K562 (cell line): ENCODE results near the gene PLEKHH3. TPM values are rescaled to one million over a fixed set of nuclear protein-coding genes. Genes with fewer than 3 reads are reported as not detected.

Experiments
- CBFA2T2 ChIP-seq: fragments of 450-650 bp; conservative IDR thresholded peaks from 2 replicates; pipeline ENCODE4 v1.6.1; 2017; ENCODE audit warnings: mild to moderate bottlenecking
- KAT2B ChIP-seq: IDR thresholded peaks from one replicate; pipeline ENCODE4 v1.6.1; 2012; ENCODE audit warnings: low read depth, mild to moderate bottlenecking, control low read depth, inconsistent platforms, low read length, moderate library complexity
- MEF2D ChIP-seq: conservative IDR thresholded peaks from 2 replicates; pipeline ENCODE4 v1.6.1; 2016; ENCODE audit warnings: low read depth, missing genetic modification characterization, missing compliant biosample characterization
- PCBP1 ChIP-seq: fragments of 200-400 bp; formaldehyde crosslinking; IDR thresholded peaks from 2 replicates; pipeline ENCODE4 v1.6.1; 2018; ENCODE audit warnings: mild to moderate bottlenecking, low read depth, low read length; ENCODE audit not compliant: poor library complexity, severe bottlenecking
- RFX5 ChIP-seq: IDR thresholded peaks from 2 replicates; pipeline ENCODE4 v1.6.1; 2011; ENCODE audit warnings: low read depth, mild to moderate bottlenecking, improper control_type of control experiment, low read length
- SIN3A ChIP-seq, 2 experiments: fragments of 150-350 bp in 1 of 2; IDR thresholded peaks; 2 replicates each; pipeline ENCODE4 v1.6.1; 2011 to 2016; ENCODE audit warnings: borderline replicate concordance in 2 of 2, low read depth in 2 of 2, low read length in 2 of 2, mild to moderate bottlenecking in 2 of 2, moderate library complexity in 2 of 2; ENCODE audit not compliant: control insufficient read depth in 1 of 2
- THRAP3 ChIP-seq: fragments of 450-650 bp; IDR thresholded peaks from 2 replicates; pipeline ENCODE4 v1.6.1; 2016; ENCODE audit warnings: mild to moderate bottlenecking, inconsistent platforms, borderline replicate concordance
- ZNF124 ChIP-seq: sonication (generic); formaldehyde crosslinking; IDR thresholded peaks from 2 replicates; pipeline ENCODE4 v1.8.1; 2022; ENCODE audit warnings: missing genetic modification reagents
- polyA plus RNA-seq, 8 experiments: library from polyadenylated mRNA; depleted of rRNA in 4 of 8; stranded (reverse) in 5 of 8; unstranded in 3 of 8; fragments of >200 nt; fragmentation: Nextera tagmentation in 2 of 8; fragmentation: Illumina TruSeq in 1 of 8; extraction: Ambion mirVana in 2 of 8; extraction: Trizol in 1 of 8; gene quantifications; 2 replicates each; pipeline versions ENCODE4 v1.2.1 to v1.2.3, GENCODE V29; 2011 to 2014; ENCODE audit warnings: inconsistent platforms in 1 of 8, missing spikeins in 1 of 8
- total RNA-seq, 7 experiments: library from RNA; depleted of rRNA in 6 of 7; stranded (reverse); fragments of >200 nt in 6 of 7; fragmentation: Illumina TruSeq in 2 of 7; extraction: Trizol in 2 of 7; gene quantifications; 2 replicates each; pipeline versions ENCODE4 v1.2.1 to v1.2.3, GENCODE V29; 2011 to 2021; ENCODE audit warnings: low replicate concordance in 1 of 7
- TF ChIP-seq, protein P1 (sequence below): fragments of 150-350 bp; IDR thresholded peaks from 2 replicates; pipeline ENCODE4 v1.6.1; 2014; ENCODE audit warnings: low read depth, mild to moderate bottlenecking, low read length, borderline replicate concordance
- TF ChIP-seq, protein P2 (sequence below): sonication (generic); formaldehyde crosslinking; IDR thresholded peaks from 2 replicates; pipeline ENCODE4 v1.8.0; 2022; ENCODE audit warnings: missing genetic modification reagents, mild to moderate bottlenecking, borderline replicate concordance
- TF ChIP-seq, protein P3 (sequence below): fragments of 450-650 bp; IDR thresholded peaks from 2 replicates; pipeline ENCODE4 v1.6.1; 2018; ENCODE audit not compliant: partially characterized antibody
- TF ChIP-seq, protein P4 (sequence below): fragments of 250-450 bp; sonication (Bioruptor Pico); IDR thresholded peaks from 2 replicates; pipeline ENCODE4 v1.4.0; 2020; ENCODE audit warnings: mild to moderate bottlenecking, moderate library complexity
- TF ChIP-seq, protein P5 (sequence below): fragments of 450-650 bp; IDR thresholded peaks from 2 replicates; pipeline ENCODE4 v1.6.1; 2017; ENCODE audit warnings: antibody characterized with exemption, mild to moderate bottlenecking

The PLEKHH3 gene
- total and polyA plus RNA-seq, 9 of the 15 experiments (the other 6 are each of a cell fraction or from before 2014, with no cell fraction given): 0.58 to 34.5 (median 5.0) TPM

- TF ChIP-seq, protein P1, sequence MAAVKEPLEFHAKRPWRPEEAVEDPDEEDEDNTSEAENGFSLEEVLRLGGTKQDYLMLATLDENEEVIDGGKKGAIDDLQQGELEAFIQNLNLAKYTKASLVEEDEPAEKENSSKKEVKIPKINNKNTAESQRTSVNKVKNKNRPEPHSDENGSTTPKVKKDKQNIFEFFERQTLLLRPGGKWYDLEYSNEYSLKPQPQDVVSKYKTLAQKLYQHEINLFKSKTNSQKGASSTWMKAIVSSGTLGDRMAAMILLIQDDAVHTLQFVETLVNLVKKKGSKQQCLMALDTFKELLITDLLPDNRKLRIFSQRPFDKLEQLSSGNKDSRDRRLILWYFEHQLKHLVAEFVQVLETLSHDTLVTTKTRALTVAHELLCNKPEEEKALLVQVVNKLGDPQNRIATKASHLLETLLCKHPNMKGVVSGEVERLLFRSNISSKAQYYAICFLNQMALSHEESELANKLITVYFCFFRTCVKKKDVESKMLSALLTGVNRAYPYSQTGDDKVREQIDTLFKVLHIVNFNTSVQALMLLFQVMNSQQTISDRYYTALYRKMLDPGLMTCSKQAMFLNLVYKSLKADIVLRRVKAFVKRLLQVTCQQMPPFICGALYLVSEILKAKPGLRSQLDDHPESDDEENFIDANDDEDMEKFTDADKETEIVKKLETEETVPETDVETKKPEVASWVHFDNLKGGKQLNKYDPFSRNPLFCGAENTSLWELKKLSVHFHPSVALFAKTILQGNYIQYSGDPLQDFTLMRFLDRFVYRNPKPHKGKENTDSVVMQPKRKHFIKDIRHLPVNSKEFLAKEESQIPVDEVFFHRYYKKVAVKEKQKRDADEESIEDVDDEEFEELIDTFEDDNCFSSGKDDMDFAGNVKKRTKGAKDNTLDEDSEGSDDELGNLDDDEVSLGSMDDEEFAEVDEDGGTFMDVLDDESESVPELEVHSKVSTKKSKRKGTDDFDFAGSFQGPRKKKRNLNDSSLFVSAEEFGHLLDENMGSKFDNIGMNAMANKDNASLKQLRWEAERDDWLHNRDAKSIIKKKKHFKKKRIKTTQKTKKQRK: no peak
- TF ChIP-seq, protein P2, sequence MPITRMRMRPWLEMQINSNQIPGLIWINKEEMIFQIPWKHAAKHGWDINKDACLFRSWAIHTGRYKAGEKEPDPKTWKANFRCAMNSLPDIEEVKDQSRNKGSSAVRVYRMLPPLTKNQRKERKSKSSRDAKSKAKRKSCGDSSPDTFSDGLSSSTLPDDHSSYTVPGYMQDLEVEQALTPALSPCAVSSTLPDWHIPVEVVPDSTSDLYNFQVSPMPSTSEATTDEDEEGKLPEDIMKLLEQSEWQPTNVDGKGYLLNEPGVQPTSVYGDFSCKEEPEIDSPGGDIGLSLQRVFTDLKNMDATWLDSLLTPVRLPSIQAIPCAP (CRISPR knock-in tag): no peak
- no peak for TF ChIP-seq SIN3A (IDR thresholded peaks at IDR 0.05; ENCODE audit: borderline replicate concordance in 2 of 2, control insufficient read depth in 1 of 2, low read depth in 2 of 2, low read length in 2 of 2)
- no peak for TF ChIP-seq RFX5
- TF ChIP-seq, protein P3, sequence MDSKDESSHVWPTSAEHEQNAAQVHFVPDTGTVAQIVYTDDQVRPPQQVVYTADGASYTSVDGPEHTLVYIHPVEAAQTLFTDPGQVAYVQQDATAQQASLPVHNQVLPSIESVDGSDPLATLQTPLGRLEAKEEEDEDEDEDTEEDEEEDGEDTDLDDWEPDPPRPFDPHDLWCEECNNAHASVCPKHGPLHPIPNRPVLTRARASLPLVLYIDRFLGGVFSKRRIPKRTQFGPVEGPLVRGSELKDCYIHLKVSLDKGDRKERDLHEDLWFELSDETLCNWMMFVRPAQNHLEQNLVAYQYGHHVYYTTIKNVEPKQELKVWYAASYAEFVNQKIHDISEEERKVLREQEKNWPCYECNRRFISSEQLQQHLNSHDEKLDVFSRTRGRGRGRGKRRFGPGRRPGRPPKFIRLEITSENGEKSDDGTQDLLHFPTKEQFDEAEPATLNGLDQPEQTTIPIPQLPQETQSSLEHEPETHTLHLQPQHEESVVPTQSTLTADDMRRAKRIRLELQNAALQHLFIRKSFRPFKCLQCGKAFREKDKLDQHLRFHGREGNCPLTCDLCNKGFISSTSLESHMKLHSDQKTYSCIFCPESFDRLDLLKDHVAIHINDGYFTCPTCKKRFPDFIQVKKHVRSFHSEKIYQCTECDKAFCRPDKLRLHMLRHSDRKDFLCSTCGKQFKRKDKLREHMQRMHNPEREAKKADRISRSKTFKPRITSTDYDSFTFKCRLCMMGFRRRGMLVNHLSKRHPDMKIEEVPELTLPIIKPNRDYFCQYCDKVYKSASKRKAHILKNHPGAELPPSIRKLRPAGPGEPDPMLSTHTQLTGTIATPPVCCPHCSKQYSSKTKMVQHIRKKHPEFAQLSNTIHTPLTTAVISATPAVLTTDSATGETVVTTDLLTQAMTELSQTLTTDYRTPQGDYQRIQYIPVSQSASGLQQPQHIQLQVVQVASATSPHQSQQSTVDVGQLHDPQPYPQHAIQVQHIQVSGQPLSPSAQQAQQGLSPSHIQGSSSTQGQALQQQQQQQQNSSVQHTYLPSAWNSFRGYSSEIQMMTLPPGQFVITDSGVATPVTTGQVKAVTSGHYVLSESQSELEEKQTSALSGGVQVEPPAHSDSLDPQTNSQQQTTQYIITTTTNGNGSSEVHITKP: no peak
- peak; percentile 83 for TF ChIP-seq CBFA2T2
- TF ChIP-seq, protein P4, sequence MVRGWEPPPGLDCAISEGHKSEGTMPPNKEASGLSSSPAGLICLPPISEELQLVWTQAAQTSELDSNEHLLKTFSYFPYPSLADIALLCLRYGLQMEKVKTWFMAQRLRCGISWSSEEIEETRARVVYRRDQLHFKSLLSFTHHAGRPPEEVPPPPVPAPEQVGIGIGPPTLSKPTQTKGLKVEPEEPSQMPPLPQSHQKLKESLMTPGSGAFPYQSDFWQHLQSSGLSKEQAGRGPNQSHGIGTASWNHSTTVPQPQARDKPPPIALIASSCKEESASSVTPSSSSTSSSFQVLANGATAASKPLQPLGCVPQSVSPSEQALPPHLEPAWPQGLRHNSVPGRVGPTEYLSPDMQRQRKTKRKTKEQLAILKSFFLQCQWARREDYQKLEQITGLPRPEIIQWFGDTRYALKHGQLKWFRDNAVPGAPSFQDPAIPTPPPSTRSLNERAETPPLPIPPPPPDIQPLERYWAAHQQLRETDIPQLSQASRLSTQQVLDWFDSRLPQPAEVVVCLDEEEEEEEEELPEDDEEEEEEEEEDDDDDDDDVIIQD: no peak
- no peak for TF ChIP-seq MEF2D (tag)
- TF ChIP-seq, protein P5, sequence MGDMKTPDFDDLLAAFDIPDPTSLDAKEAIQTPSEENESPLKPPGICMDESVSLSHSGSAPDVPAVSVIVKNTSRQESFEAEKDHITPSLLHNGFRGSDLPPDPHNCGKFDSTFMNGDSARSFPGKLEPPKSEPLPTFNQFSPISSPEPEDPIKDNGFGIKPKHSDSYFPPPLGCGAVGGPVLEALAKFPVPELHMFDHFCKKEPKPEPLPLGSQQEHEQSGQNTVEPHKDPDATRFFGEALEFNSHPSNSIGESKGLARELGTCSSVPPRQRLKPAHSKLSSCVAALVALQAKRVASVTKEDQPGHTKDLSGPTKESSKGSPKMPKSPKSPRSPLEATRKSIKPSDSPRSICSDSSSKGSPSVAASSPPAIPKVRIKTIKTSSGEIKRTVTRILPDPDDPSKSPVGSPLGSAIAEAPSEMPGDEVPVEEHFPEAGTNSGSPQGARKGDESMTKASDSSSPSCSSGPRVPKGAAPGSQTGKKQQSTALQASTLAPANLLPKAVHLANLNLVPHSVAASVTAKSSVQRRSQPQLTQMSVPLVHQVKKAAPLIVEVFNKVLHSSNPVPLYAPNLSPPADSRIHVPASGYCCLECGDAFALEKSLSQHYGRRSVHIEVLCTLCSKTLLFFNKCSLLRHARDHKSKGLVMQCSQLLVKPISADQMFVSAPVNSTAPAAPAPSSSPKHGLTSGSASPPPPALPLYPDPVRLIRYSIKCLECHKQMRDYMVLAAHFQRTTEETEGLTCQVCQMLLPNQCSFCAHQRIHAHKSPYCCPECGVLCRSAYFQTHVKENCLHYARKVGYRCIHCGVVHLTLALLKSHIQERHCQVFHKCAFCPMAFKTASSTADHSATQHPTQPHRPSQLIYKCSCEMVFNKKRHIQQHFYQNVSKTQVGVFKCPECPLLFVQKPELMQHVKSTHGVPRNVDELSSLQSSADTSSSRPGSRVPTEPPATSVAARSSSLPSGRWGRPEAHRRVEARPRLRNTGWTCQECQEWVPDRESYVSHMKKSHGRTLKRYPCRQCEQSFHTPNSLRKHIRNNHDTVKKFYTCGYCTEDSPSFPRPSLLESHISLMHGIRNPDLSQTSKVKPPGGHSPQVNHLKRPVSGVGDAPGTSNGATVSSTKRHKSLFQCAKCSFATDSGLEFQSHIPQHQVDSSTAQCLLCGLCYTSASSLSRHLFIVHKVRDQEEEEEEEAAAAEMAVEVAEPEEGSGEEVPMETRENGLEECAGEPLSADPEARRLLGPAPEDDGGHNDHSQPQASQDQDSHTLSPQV: 0 out of 2 replicates have a peak, but pooled peaks have one; percentile 18
- no peak for TF ChIP-seq KAT2B
- TF ChIP-seq THRAP3: no peak
- TF ChIP-seq PCBP1: no peak
- no peak for TF ChIP-seq ZNF124 (CRISPR knock-in tag)
These were observed 58.8 kb downstream of the PLEKHH3 start (continued) for GRCh38 chr17:42617956-42618431.
